Bronchial epithelial cell (primary cell): ENCODE measurements around the gene COL21A1. TPM values are rescaled to one million over a fixed set of nuclear protein-coding genes. Genes with fewer than 3 reads are reported as not detected.
"Not testable (repeated sequence)": the region's sequence is repeated elsewhere in the genome, so short reads cannot be mapped to it uniquely, and the experiment has no call there.

Source experiments
- DNase-seq: peaks from one replicate; pipeline ENCODE4 v3.0.0-alpha.2; 2010; ENCODE audit warnings: low read depth
- FAIRE-seq: peaks from 2 replicates; lab custom pipeline; 2011; peaks lifted over from hg19 to GRCh38; lab: Jason Lieb, UNC
- H3K27me3 ChIP-seq: 2 replicates; pipeline ENCODE4 v1.5.1; 2011; ENCODE audit warnings: low read length; ENCODE audit not compliant: control insufficient read depth, insufficient read depth
- H3K36me3 ChIP-seq: 2 replicates; pipeline ENCODE4 v1.5.1; 2011; ENCODE audit warnings: low read length; ENCODE audit not compliant: control insufficient read depth, insufficient read depth
- H3K4me3 ChIP-seq: 2 replicates; pipeline ENCODE4 v1.5.1; 2011; ENCODE audit warnings: mild to moderate bottlenecking, low read depth, low read length, control low read depth
- CTCF ChIP-seq: IDR thresholded peaks from 2 replicates; pipeline ENCODE4 v1.5.1; 2011; ENCODE audit warnings: mild to moderate bottlenecking, moderate library complexity, low read length, control low read depth, inconsistent platforms; ENCODE audit not compliant: insufficient read depth, severe bottlenecking
- total RNA-seq: library from RNA; depleted of rRNA; stranded (reverse); fragments of >200 nt; gene quantifications from 2 replicates; pipeline ENCODE4 v1.2.1, GENCODE V29; 2014

COL21A1 gene
- total RNA-seq, 1 donor from 2014 or later = 8.2 TPM

- TF ChIP-seq CTCF = no peak
- Histone ChIP-seq H3K4me3 (no peak overlapping the region), H3K36me3 (no peaks in the 10 kb centered on the region), H3K27me3 (no peaks in the 10 kb centered on the region)
- DNase-seq (no peak), FAIRE-seq (no peak)
Observed at GRCh38 chr6:56023829-56024228, 223.6 kb downstream of the COL21A1 start.

DNA sequence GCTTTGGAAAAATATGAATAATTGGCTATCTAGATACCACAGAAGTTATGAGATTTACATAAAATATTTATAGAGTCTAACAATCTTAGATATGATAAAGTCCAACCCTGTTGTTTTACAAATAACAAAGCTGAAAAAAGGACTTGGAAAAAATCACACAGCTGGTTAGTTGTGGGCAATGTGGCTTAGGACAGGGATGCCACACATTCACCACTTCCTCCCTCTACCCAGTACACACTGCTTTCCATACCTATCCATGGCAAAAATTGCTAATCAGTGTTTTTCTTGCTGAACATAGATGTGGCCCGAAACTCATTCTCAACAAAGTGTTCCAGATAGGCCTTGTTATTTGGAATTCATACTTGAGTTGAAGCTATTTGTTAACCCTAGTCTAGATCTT is 224.7 kb downstream of the COL21A1 start:
- Histone ChIP-seq H3K27me3 (no peaks in the 10 kb centered on the region), H3K36me3 (no peaks in the 10 kb centered on the region), H3K4me3 (no peak overlapping the region)
- TF ChIP-seq CTCF = no peak
- FAIRE-seq (no peak), DNase-seq (no peak)

- DNase-seq = no peak
- H3K36me3 ChIP-seq = no peaks in the 10 kb centered on the region
- H3K4me3 ChIP-seq = no peak overlapping the region
- FAIRE-seq = no peak
- TF ChIP-seq CTCF = no peak
- no peaks in the 10 kb centered on the region for H3K27me3 ChIP-seq
Observed at GRCh38 chr6:56021943-56022342, 225.4 kb downstream of the COL21A1 start.

- DNase-seq (no peak), FAIRE-seq (no peak)
- no peaks in the 10 kb centered on the region for H3K36me3 ChIP-seq
- H3K27me3 ChIP-seq = no peaks in the 10 kb centered on the region
- no peak for TF ChIP-seq CTCF
- no peak overlapping the region for H3K4me3 ChIP-seq
Observed at GRCh38 chr6:56019973-56020372, 227.4 kb downstream of the COL21A1 start.

DNA sequence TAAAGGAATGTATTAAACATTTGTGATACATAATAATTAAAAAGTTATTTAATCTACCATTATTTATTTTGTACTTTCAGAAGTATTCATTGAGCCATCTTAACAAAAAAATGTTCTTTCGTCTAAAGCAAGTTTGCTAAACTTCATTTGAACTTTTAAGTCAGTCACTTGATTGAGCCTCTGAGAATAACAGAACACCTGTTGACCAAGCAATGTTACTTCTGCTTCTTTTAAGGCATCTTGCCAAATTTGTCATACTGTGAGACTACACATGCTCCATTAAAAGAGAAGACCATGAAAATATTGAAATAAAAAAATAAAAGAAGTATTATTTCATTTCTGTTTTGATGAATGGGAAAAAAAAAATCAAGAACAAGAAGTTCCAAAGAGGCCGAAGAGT is 230.2 kb downstream of the COL21A1 start:
- FAIRE-seq = no peak

GRCh38 chr6:56014039-56014438 is 233.3 kb downstream of the COL21A1 start:
- not testable (repeated sequence) for H3K36me3 ChIP-seq, H3K27me3 ChIP-seq, FAIRE-seq, H3K4me3 ChIP-seq, DNase-seq

More for the DNA sequence above, 230.2 kb downstream of the COL21A1 start:
- no peak for TF ChIP-seq CTCF
- Histone ChIP-seq H3K36me3 (no peaks in the 10 kb centered on the region), H3K4me3 (no peak overlapping the region), H3K27me3 (no peaks in the 10 kb centered on the region)
- no peak for DNase-seq
